Left lobe of liver (tissue), 2 donors: ENCODE measurements around the gene POU6F2. TPM values are rescaled to one million over a fixed set of nuclear protein-coding genes. Genes with fewer than 3 reads are reported as not detected.
"Not testable (repeated sequence)": the region's sequence is repeated elsewhere in the genome, so short reads cannot be mapped to it uniquely, and the experiment has no call there.

Experiments
- ATAC-seq: fragments of 200-7000 bp; cut with Tn5 transposase; one replicate; pipeline ENCODE4 v1.9.1; 2020; ENCODE audit warnings: mild to moderate bottlenecking, moderate library complexity
- DNase-seq: peaks from one replicate; pipeline ENCODE4 v3.0.0-alpha.2; 2020; ENCODE audit warnings: low spot score
- total RNA-seq: library from RNA; stranded (reverse); gene quantifications from one replicate; pipeline ENCODE4 v1.2.1, GENCODE V29; 2021
- donor health status: DM: no; HTN: no; CAD: no; lungs with moderate emphysema.
- donor health status: DM: no; HTN: yes; CAD: no.

POU6F2 gene
- total RNA-seq, 1 donor from 2014 or later, result 0.81 TPM

DNA sequence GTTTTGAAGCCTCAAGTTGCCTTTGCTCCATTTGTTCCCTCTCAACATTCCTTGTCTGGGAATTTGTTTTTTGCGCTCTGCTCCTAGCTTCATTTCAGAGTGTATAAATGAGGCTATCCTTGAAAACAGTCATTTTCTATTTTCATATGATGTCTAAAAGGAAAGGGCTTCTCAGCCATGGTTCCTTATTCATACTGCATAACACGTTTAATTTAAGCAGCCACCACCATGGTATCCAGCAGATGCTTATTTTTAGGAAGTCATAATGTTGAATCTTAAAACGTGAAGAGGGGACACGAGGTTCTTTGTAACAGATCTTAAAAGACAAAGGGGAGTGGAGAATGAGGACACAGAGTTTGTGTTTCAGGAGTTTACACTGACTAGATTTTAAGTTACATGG, 14.5 kb downstream of the POU6F2 start:
- no peak for DNase-seq
- ATAC-seq, result no peak

GRCh38 chr7:39001595-39001994, 23.9 kb downstream of the POU6F2 start:
- ATAC-seq (no peak), DNase-seq (no peak)

- DNase-seq (no peak), ATAC-seq (no peak)
Measured at GRCh38 chr7:39002755-39003154, 25.0 kb downstream of the POU6F2 start.

GRCh38 chr7:39005036-39005435, 27.3 kb downstream of the POU6F2 start:
- ATAC-seq (no peak), DNase-seq (no peak)

DNA sequence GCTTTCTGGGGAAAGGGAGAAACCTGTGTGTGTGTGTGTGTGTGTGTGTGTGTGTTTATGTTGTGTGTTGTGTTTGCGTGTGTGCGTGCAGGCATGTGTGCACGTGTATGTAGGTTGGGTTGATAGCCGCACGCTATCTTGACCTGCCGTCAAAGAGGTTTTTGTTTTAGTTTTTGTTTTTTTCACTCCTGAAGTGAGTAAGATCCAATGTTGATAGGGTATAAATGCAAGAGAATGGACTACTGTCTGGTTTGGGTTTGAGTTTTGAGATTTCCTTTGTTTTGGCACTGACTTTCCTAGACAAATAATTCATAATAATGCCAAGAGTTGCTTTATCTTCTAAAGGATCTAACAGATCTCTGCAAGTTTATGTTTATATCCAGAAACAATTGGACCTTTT, 27.8 kb downstream of the POU6F2 start:
- no peak for ATAC-seq

GRCh38 chr7:39013049-39013939, 35.6 kb downstream of the POU6F2 start:
- not testable (repeated sequence) for DNase-seq, ATAC-seq

More for the DNA sequence above, 27.8 kb downstream of the POU6F2 start:
- no peak for DNase-seq

DNA sequence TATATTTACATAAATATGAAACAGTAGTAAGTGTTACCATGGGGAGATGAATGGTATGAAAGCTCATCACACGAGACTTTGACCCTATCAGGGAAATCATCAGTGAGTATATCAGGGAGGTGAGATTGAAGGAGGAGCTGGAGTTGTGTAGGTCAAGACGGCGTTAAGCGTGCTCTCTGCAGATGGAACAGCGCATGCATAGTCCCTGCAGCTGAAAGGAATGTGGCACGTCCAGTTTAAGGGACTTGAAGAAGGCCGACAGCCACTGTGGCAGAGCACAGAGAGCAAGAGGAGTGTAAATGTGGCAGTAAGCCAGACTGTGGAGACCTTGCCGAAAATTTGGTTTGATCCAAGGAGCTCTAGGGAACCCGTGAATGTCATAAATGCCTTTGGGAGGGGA, 38.9 kb downstream of the POU6F2 start:
- ATAC-seq, result no peak
- DNase-seq, result no peak

GRCh38 chr7:39017369-39017915, 39.7 kb downstream of the POU6F2 start:
- ATAC-seq, result no peak
- DNase-seq, result no peak

- DNase-seq (no peak), ATAC-seq (no peak)
Measured at GRCh38 chr7:39022796-39023195, 45.1 kb downstream of the POU6F2 start.

DNA sequence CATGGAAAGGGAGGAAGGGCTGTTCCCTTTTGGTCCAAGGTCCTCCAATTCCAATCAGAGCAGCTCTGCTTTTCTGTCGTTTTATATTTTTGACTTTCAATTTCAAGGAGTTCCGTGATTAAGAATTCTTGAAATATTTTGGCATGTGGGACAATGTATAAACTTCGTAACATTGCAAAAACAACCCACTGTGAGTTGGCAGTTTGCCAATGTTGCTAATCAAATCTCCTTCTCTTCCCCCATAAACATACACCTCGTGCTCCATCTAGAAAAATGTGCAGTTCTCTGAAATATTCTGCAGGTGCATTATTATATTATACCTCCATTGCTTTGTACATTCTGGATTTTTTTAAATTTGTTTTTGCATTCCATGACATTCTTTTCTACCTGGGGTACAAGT, 49.8 kb downstream of the POU6F2 start:
- peak; percentile 39 for ATAC-seq
- no peak for DNase-seq

DNA sequence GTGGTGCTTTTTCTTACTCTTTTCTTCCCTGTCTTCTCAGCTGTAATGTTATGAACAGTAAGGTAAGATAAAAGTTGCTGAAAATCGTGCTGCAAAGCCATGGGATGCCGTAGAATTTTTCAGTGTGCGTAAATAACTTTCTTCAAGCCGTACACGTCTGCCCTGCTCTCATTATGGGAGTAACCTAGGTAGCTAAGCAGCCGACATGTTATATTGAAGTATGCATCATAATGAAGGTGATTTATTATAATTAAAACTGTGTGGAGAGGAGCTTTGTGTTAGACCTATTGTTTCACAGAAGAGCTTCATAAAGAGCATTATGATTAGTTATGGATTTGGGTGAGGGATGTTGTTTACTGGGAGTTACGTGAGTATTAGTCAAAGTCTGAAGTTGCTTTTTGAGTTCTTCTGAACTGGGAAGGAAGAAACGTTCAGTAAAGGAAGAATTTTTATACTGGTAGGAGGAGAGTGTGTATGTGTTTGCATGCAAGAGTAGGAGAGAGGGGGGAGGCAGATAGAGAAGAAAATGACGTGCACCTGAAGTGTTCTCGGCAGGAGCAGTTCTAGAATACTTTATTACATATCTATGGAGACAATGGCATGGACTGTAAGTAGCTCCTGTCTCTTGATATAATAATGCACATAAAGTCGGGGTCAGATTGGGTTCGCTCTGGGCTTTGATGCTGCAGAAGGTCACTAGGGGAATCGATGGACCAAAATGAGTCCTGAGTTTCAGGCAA, 56.3 kb downstream of the POU6F2 start:
- DNase-seq (no peak), ATAC-seq (no peak)

- ATAC-seq (no peak), DNase-seq (no peak)
Measured at GRCh38 chr7:39035156-39035555, 57.4 kb downstream of the POU6F2 start.

DNA sequence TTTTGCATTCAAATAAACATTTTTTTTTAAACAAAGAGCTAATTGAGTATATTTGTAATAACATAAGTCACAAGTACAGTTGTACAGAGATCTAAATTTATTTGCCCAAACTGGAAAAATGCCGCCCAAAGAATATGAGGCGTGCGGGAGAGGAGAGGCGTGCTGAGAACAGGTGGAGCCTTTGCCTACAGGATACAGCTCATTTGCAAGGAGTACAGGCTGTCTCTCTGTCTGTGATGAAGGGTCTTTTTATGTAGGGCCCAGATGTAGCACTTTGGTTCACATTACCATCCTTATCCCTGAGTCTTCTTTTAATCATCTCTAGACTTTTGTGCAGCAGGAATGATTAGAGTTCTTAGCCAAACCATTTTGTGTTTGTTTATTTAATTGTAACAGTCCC, 58.2 kb downstream of the POU6F2 start:
- ATAC-seq (peak; percentile 22), DNase-seq (no peak)

GRCh38 chr7:39042670-39043069, 65.0 kb downstream of the POU6F2 start:
- DNase-seq (no peak), ATAC-seq (no peak)

GRCh38 chr7:39043531-39043930, 65.8 kb downstream of the POU6F2 start:
- DNase-seq (no peak), ATAC-seq (no peak)

DNA sequence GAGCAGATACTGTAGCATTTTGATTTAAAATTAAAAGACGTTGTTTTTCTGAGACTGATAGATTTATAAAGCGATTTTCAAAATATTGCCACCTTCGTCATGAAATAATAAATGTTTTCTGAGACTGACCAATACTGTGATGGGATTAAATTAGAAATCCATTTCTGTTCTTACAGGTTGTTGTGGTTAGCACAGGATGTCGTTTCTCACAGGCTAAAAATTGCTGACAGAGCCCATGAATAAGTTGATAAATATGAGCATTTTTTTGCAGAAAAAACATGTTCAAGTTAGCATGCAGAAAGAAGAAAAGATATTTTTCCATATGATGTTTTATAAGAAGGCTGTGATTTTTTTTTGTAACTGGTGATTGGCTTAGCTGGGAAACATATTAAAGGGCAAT, 66.8 kb downstream of the POU6F2 start:
- no peak for DNase-seq
- no peak for ATAC-seq

- no peak for ATAC-seq
- no peak for DNase-seq
Measured at GRCh38 chr7:39045231-39045630, 67.5 kb downstream of the POU6F2 start.

DNA sequence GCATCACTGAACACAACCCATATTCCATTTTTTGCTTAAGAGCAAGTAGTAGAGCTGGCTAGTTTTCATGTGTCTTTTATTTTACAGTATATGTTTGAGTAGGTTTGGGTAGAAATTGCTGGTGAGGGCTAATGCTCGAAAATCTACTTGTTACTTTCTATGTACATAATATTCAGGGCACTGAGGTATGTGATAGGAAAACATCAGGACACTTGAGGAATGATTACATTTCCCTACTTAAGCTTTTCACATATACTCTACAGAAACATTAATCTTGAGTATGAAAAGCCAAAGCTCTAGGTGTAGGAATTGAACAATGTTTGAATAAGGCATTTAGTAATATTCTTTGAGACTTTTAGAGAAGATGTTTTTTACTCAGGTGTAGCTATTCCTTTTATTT, 73.6 kb downstream of the POU6F2 start:
- ATAC-seq (no peak), DNase-seq (no peak)

DNA sequence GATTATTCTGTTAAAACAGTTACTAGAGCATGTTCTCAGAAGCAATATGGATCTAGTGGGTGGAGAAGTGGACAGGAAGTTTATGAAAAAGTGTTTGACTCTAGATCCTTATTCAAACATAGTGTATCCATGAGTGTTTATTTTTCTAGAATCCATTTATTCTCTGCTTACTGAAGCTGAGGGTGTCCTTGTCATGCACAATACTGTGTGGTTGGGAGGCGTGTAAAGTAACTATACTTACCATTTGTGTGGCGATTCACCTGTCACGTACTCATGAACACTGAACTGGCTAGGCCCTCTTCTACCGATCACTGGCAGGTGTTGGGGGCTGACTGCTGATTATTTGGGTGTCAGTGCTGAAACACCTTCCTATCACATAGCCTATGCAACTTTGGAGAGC, 74.0 kb downstream of the POU6F2 start:
- DNase-seq, result no peak
- ATAC-seq, result no peak

DNA sequence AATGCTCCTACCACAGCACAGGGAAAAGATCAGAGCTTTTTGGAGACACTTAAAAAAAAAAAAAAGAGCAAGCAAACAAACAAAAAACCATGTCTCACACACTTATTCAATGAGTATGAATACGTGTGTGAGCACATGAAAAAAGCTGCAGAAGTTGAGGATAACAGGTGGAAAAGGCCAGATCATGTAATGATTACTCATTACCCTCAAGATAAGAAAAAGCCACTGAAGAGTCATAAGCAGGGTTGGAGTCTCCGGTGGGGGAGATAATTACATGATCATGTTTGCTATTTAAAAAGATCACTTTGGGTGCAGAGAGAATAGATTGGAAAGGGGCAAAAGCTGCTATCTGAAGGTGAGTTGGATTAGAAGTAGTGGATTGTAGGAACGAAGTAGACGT, 77.0 kb downstream of the POU6F2 start:
- DNase-seq (no peak), ATAC-seq (no peak)

DNA sequence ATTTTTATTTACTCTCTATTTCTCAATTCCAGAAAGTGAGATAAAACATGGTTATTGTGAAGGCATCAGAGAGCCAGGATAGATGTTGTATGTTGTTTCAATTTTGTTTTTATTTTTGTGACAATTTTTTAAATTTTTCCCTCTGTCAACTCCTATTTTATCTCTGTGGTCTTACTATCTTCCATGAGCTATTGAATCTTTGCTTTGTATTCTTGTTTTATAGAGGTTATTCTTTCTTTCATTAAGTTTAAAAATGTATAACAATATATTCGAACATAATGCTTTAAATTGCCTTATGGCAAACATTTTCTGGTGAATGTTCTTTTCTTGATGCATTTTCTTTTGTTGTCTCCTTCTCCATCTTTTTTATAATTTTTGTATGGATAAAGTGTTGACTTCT, 78.4 kb downstream of the POU6F2 start:
- no peak for DNase-seq
- no peak for ATAC-seq

GRCh38 chr7:39062811-39063210, 85.1 kb downstream of the POU6F2 start:
- DNase-seq, result no peak
- ATAC-seq, result no peak
